NCI-H2171 (cell line): ENCODE results near the gene COQ2.
"Not testable (repeated sequence)": the region's sequence is repeated elsewhere in the genome, so short reads cannot be mapped to it uniquely, and the experiment has no call there.

Experiments
- DNase-seq: peaks from one replicate; lab custom pipeline; 2025; lab: John Stamatoyannopoulos, UW

The COQ2 gene

DNA sequence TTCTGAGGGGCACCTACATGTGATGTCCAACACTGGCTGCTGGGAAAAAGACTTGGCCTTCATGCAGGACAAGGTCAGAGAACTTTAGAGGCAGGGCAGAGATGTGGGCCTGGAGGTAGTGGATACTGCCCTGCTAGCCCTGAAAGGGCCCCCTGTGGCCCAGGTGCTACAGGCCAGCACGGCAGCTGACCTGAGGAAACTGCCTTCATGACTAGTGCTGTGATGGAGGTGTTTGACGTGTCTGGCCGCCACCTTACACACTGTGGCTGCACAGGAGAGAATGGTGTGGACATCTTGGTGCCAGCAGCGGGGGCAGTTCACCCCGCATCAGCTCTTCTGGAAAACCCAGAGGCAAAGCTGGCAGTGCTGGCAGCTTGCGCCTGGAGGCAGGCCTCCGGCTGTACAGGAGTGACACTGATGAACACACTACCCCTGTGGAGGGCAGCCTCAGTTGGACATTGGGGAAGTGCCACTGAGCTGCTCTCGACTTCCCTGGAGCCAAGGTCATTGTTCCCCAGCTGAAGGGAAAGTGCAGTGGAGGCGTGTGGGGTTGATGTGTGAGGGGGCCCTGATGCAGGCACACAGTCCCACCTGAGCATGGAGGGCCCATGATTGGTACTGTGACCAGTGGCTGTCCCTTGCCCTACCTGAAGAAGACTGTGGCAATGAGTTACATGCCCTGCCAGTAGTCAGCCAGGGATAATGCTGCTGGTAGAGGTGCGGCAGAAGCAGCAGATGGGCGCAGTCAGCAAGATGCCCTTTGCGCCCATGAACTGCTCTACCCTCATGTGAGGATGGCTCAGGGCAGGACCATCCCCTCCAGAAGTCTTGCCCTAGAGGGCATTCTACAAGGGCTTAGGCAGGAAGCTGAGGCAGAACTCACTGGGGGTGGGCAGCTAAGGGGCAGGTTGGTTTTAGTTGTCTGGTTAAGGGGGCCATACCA is 36.9 kb downstream of the COQ2 start:
- no peak for DNase-seq

DNA sequence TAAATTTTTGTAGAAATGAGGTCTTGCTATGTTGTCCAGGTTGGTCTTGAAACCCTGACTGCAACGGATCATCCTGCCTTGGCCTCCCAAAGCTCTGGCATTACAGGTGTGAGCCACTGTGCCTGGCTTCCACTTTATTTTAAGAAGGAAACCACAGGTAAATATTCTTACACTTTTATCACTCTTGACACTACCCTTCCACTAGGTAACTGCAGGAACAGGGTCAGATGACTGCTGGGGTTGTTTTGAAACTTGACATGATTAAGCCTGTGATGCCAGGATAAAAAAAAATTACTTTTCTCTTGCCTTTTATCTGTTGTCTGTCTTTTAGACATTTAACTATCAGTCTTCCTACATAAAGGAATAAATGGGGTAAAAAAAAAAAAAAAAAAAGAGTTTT is 43.5 kb downstream of the COQ2 start:
- no peak for DNase-seq

GRCh38 chr4:83240379-83240875 is 44.2 kb downstream of the COQ2 start:
- no peak for DNase-seq

DNA sequence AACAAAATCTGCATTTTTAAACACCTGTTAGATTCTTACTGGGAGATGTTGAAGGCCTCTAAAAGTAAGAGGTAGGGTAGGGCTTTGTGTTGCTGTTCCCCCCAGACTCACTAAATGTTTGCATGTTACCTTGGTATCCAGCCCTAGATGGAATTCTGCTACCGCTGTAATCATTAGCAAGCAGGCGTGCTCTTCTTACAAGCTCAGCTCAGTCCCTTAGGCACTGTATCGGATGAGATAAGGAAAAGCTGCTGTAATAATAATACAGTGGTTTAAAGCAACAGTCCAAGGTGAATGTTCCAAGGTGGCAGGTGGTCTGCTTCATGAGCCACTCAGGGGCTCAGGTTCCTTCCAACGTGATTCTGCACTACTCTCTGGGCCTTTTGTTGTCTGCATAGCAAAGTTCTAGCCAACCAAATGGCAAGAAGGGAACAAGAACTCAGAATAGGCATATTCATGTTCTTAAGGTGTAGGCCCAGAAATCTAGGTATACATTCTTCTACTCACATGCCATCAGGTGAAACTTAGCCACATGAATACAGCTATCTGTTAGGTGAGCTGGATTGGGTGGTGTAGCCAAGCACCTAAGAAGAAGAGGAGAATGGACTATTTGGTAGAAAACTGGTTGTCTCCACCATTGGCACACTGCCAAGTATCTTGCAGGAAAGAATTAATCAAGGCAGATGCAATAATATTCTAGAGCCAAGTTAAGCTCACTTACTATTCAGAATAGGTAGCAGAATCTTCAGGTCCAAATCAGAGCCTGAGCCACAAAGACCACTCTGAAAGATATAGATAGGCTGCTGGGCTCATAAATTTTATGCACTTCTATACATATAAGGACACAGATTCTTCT is 46.0 kb downstream of the COQ2 start:
- no peak for DNase-seq

DNA sequence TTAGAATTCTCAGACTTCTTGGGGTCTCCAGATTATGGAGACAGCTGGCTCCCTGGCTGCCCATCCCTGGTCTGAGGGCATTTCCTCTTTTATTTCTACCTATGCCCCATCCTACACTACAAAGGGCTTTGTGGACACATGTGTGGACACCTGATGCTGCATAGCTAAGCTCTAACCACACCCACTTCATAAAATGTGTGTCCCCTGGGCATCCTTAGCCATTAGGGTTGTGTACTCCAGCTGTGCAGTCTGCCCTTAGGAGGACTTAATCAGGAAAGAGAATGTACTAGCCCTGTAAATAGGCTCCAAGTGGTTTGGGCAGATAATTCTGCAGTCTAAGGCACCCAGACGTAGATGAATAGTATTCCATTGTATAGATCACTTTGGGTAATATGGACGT is 47.0 kb downstream of the COQ2 start:
- no peak for DNase-seq

DNA sequence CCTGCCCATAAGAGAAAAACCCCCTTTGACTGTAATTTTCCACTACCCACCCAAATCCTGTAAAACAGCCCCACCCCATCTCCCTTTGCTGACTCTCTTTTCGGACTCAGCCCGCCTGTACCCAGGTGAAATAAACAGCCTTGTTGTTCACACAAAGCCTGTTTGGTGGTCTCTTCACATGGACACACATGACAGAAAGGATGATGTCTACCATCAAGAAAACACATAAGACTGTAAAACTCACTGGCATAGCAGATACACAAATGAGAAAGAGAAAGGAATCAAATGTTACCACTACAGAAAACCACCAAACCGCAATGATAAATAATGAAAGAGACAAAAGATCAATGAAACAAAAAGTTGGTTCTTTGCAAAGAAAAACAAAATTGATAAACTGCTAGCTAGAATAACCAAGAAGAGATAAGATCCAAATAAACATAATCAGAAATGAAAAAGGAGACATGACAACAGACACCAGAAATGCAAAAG is 48.9 kb downstream of the COQ2 start:
- DNase-seq, result not testable (repeated sequence)

GRCh38 chr4:83234902-83235644 is 49.5 kb downstream of the COQ2 start:
- DNase-seq, result no peak

GRCh38 chr4:83234387-83234786 is 50.2 kb downstream of the COQ2 start:
- DNase-seq, result not testable (repeated sequence)

GRCh38 chr4:83232082-83232481 is 52.5 kb downstream of the COQ2 start:
- DNase-seq, result no peak

GRCh38 chr4:83231620-83232076 is 53.0 kb downstream of the COQ2 start:
- DNase-seq, result no peak

GRCh38 chr4:83230928-83231327 is 53.7 kb downstream of the COQ2 start:
- DNase-seq, result no peak

- no peak for DNase-seq
Measured at GRCh38 chr4:83229791-83230190, 54.8 kb downstream of the COQ2 start.

GRCh38 chr4:83228231-83228630 is 56.4 kb downstream of the COQ2 start:
- DNase-seq, result no peak

GRCh38 chr4:83224502-83225197 is 59.9 kb downstream of the COQ2 start:
- no peak for DNase-seq

GRCh38 chr4:83223781-83224180 is 60.8 kb downstream of the COQ2 start:
- DNase-seq, result no peak

- no peak for DNase-seq
Measured at GRCh38 chr4:83221897-83222441, 62.6 kb downstream of the COQ2 start.

DNA sequence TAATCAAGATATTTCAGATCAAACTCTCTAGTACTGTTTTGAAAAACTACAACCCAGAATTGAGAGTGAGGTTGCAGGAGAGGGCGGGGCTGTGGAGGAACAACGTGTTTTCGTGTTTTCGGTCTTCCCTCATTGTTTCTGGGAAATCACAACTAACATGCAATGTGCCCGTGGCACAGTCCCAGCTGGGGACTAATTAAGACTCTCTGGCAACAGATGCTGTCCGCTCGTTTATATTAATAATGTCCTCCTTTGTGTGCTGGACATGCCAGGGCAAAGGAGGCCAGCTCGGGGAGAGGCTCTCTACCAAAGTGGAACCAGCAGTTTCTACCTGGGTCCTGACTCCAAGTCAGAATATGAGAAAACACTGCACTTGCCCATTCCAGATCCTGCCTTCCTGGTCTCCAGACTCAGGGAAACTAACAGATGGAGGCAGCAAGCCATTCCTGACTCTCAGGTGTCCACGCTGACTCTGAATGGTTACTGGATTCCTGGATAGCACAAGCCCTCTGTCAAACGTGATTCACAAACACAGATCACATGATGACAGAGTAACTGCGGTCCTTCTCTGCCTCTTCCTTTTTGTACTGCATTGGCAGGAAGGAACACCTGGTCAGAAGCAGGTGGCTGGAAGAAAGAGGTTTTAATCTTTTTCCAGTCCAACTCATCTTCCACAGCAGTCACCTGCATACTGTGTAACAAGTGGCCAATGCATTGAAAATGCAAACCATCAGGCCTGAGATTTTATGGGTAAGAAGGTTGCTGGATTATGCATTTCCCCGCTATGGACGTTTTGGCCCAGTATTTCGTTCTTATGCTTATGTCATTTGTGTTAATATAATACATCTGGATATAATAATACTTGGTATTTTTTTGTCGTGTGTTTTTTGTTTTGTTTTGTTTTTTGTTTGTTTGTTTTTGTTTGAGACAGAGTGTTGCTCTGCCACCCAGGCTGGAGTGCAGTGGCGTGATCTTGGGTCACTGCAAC is 65.0 kb downstream of the COQ2 start:
- DNase-seq, result peak; percentile 9

- DNase-seq, result no peak
Measured at GRCh38 chr4:83217721-83218522, 66.7 kb downstream of the COQ2 start.
